LoVo (cell line): ENCODE measurements around the gene DLGAP5.

ENCODE experiments used
- DNase-seq: peaks from one replicate; pipeline ENCODE4 v3.0.0-alpha.2; 2016; ENCODE audit warnings: low spot score

The DLGAP5 gene, protein sequence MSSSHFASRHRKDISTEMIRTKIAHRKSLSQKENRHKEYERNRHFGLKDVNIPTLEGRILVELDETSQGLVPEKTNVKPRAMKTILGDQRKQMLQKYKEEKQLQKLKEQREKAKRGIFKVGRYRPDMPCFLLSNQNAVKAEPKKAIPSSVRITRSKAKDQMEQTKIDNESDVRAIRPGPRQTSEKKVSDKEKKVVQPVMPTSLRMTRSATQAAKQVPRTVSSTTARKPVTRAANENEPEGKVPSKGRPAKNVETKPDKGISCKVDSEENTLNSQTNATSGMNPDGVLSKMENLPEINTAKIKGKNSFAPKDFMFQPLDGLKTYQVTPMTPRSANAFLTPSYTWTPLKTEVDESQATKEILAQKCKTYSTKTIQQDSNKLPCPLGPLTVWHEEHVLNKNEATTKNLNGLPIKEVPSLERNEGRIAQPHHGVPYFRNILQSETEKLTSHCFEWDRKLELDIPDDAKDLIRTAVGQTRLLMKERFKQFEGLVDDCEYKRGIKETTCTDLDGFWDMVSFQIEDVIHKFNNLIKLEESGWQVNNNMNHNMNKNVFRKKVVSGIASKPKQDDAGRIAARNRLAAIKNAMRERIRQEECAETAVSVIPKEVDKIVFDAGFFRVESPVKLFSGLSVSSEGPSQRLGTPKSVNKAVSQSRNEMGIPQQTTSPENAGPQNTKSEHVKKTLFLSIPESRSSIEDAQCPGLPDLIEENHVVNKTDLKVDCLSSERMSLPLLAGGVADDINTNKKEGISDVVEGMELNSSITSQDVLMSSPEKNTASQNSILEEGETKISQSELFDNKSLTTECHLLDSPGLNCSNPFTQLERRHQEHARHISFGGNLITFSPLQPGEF

GRCh38 chr14:55191203-55192053 lies at the start of gene DLGAP5:
Gene DLGAP5, minus strand, starts transcription at chr14:55191585. Its CDS starts 2,406 bp downstream, at chr14:55189179.
- peak; percentile 96 for DNase-seq

DNA sequence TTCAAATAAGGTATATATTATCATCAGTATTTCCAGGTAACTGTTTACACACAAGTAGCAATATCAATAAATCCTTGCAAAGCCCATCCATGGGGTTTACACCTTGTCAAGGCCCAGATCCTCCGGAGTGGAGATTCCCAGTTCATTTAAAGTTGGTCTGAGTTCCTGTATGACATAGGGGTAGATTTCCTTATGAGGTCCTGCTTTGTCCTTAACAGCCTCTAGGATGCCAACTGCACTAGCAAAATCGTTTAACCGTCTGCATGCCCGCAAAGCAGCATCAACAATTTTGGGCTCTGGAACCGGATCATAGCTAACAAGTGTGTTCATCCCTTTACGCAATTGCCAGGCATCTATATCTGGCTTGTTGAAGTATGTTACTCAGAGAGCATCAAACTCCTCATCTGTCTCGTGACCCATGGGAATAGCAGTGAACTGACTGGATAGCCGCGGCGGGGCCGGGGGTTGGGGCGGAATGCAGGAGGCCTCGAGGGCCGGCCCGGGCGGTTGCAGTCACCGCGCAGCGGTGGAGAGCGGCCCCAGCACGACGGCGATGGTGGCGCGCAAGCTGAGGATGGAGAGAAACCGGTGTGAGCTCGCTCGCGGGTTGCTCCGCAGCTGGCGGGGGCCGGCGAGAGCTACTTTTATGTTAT lies 49.3 kb upstream of the DLGAP5 start:
- DNase-seq: no peak

GRCh38 chr14:55239320-55239719 lies 47.9 kb upstream of the DLGAP5 start:
- no peak for DNase-seq

DNA sequence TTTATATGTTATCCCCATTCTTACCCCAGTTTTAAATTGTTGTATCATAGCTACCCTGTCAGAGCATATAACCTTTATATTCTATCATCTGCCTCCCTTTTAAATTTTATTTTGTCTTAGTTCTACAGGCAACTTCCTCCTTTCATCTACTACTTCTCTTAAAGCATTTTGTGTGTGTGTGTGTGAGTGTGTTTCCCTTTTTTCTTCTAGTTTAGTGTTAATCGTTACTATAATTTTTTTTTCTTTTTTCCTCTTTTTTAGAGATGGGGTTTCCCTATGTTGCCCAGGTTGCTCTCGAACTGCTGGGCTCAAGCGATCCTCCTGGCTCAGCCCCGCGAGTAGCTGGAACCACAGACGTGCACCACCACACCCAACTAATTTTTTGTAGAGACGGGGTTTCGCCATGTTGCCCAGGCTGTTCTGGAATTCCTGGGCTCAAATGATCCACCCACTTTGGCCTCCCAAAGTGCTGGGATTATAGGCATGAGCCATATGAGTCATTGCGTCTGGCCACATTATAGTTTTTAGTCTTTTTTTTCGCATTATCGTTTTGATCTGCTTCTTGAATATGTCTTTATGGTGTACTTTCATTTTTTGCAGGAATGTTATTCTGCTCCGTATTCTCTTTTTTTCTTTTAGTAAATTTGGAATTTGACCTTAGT lies 46.8 kb upstream of the DLGAP5 start:
- DNase-seq: peak; percentile 49

DNA sequence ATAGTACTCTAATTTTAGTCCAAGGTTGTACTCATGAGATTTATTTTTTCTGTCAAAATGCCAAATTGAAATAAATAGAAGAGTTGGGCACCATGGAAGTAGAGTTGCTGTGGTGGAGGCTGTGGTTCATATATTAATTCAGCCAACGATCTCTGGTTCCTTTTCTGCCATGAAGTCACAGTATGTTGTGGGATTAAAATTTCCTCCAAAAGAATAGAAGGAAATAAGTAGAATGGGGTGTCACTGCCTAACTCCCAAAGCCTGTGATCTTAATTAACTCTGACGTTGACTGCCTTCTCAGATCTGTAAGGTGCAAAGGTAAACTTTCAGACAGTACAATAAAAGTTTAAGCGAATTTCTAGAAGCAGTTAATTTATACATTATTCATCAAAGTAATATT lies 42.2 kb upstream of the DLGAP5 start:
- no peak for DNase-seq

DNA sequence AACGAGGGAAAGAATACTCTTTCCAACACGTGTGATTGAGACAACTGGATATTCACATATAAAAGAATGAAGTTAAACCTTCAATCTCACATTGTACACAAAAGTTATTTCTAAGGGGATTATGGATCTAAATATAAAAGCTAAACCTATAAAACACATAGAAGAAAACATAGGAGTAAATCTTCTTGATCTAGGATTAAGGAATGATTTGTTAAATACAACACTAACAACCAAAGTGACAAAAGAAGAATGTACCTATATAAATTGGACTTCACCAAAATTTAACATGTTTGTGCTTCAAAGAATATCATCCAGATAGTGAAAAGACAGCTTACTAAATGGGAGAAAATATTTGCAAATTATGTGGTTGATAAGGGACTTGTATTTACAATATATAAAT lies 36.9 kb upstream of the DLGAP5 start:
- DNase-seq: no peak

GRCh38 chr14:55223364-55223763 lies 32.0 kb upstream of the DLGAP5 start:
- no peak for DNase-seq

GRCh38 chr14:55221968-55222367 lies 30.6 kb upstream of the DLGAP5 start:
- no peak for DNase-seq

DNA sequence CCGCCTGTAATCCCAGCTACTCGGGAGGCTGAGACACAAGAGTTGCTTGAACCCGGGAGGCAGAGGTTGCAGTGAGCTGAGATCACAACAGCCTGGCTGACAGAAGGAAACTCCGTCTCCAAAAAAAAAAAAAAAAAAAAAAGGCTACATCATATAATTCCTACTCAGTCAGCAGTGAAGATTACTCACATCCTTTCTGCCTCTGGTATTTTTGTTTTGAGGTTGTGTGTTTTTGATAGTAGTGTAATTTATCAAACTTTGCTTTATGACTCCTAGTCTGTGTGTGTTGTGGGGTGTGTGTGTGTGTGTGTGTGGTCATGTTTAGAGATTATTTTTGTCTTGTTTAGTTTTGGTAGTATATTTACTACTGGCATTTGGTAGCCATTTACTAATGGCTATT lies 29.8 kb upstream of the DLGAP5 start:
- no peak for DNase-seq

DNA sequence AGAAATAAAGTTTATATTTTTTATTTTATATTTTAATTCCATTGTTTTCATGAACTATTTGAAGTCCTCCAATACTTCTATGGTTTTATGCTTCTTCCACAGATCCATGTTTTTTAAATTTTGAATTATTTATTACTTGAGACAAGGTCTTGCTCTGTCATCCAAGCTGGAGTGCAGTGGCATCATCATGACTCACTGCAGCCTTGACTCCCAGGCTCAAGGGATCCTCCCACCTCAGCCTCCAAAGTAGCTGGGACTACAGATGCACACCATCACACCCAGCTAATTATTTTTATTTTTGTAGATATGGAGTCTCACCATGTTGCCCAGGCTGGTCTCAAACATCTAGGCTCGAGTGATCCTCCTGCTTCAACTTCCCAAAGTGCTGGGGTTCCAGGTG lies 28.8 kb upstream of the DLGAP5 start:
- no peak for DNase-seq

DNA sequence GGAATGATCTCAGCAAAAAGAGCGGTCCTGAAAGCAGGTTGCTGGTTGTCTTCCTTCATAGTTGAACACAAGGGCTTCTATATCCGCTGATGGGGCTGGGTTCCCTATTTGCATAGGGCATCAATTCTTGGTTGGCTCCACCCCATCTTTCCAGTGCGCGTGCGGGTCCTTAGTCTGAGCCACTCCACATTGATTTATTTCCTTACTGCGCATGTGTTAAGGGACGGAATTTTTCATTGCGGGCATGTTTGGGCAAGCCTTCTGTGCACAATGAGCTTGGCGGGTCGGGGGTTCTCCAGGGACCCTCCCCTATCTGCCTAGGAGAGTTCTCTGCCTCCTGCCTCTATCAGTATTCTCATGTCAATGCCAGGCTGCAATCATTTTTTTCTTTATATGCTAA lies 21.2 kb upstream of the DLGAP5 start:
- no peak for DNase-seq

GRCh38 chr14:55207832-55208231 lies 16.4 kb upstream of the DLGAP5 start:
- DNase-seq: no peak

- DNase-seq: no peak
These were observed 14.8 kb upstream of the DLGAP5 start for GRCh38 chr14:55206175-55206693.

GRCh38 chr14:55201219-55202101 lies 10.1 kb upstream of the DLGAP5 start:
- peak; percentile 8 for DNase-seq

GRCh38 chr14:55200651-55201050 lies 9.3 kb upstream of the DLGAP5 start:
- no peak for DNase-seq

GRCh38 chr14:55198749-55199148 lies 7.4 kb upstream of the DLGAP5 start:
- no peak for DNase-seq

DNA sequence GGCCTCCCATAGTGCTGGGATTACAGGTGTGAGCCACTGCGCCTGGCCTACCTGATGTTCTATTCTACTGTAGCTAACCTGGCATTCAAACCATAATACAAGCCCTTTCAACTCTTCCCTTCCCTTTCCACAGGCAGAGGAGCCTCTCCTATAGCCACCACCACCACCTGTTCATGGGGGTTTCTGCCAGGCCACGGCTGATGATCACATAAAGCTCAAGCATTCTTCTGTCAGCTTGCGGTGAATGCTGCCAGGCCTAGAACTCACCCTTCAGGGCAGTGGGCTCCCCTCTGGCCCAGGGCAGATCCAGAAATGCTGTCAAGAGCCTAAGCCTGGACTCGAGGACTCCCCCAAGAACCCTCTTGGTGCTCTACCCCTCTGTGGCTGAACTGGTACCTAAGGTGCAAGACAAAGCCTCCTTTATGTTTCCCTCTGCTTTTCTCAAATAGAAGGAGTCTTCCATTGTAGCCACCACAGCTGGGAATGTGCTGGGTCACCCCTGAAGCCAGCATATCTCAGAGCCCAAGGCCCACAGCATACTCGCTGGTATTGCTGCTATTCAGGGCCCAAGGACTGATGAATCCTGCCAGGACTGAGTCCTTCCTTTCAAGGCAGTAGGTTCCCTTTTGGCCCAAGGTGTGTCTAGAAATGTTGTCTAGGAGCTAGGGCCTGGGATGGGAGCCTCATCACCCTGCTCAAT lies 3.4 kb upstream of the DLGAP5 start:
- DNase-seq: no peak

GRCh38 chr14:55192054-55192621 lies 753 bp upstream of the DLGAP5 start:
- DNase-seq: no peak

DNA sequence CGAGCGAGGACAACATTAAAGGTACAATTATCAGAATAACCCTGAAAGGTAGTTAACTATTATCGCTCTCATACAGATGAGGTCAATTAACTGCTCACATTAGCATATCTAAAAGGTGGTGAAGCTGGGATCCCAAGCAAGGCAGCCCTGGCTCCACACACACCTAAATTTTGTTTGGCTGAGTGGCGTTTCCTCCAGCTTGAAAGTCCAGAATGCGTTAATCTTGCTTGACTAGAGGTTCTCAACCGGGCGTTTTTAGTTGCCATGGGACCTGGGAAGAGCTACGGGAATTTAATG lies 531 bp downstream of the DLGAP5 start:
- no peak for DNase-seq
